SK-N-SH treated with all-trans-retinoic acid at 6 μM for 48 hours (cell line): ENCODE data around the gene CLNK.

ENCODE experiments used
- ARNTL ChIP-seq: fragments of 450-650 bp; formaldehyde crosslinking; IDR thresholded peaks from 2 replicates; pipeline ENCODE4 v1.5.0; 2020; ENCODE audit warnings: low read depth, mild to moderate bottlenecking, moderate library complexity, borderline replicate concordance
- ESRRG ChIP-seq: fragments of 250-450 bp; sonication (Bioruptor Pico); IDR thresholded peaks from 2 replicates; pipeline ENCODE4 v1.6.1; 2021; ENCODE audit warnings: mild to moderate bottlenecking
- PATZ1 ChIP-seq: fragments of 250-450 bp; sonication (Bioruptor Pico); IDR thresholded peaks from 2 replicates; pipeline ENCODE4 v1.8.0; 2020; ENCODE audit warnings: mild to moderate bottlenecking, moderate library complexity, borderline replicate concordance
- SNAI2 ChIP-seq: fragments of 250-450 bp; sonication (Bioruptor Pico); IDR thresholded peaks from 2 replicates; pipeline ENCODE4 v1.5.0; 2020; ENCODE audit warnings: mild to moderate bottlenecking, moderate library complexity
- ZC3H10 ChIP-seq: fragments of 250-450 bp; sonication (Bioruptor Pico); IDR thresholded peaks from 2 replicates; pipeline ENCODE4 v1.5.1; 2021; ENCODE audit warnings: mild to moderate bottlenecking, moderate library complexity
- ZFP3 ChIP-seq: fragments of 250-450 bp; sonication (Bioruptor Pico); IDR thresholded peaks from 2 replicates; pipeline ENCODE4 v1.5.0; 2020; ENCODE audit warnings: mild to moderate bottlenecking, moderate library complexity
- ZNF565 ChIP-seq: fragments of 450-650 bp; formaldehyde crosslinking; conservative IDR thresholded peaks from 2 replicates; pipeline ENCODE4 v1.5.0; 2020; ENCODE audit warnings: low read depth, mild to moderate bottlenecking, moderate library complexity
- ZNF70 ChIP-seq: fragments of 450-650 bp; formaldehyde crosslinking; IDR thresholded peaks from 2 replicates; pipeline ENCODE4 v1.5.0; 2020; ENCODE audit warnings: mild to moderate bottlenecking, moderate library complexity
- ZNF8 ChIP-seq: fragments of 450-650 bp; formaldehyde crosslinking; IDR thresholded peaks from 2 replicates; pipeline ENCODE4 v1.5.0; 2020; ENCODE audit warnings: mild to moderate bottlenecking, moderate library complexity
- TF ChIP-seq, protein P1 (sequence below): fragments of 250-450 bp; sonication (Bioruptor Pico); IDR thresholded peaks from 2 replicates; pipeline ENCODE4 v1.5.0; 2020; ENCODE audit warnings: mild to moderate bottlenecking, moderate library complexity
- TF ChIP-seq, protein P2 (sequence below): fragments of 250-450 bp; sonication (Bioruptor Pico); IDR thresholded peaks from 2 replicates; pipeline ENCODE4 v1.8.0; 2021; ENCODE audit warnings: low read depth, mild to moderate bottlenecking, moderate library complexity, borderline replicate concordance

- TF ChIP-seq, protein P1, sequence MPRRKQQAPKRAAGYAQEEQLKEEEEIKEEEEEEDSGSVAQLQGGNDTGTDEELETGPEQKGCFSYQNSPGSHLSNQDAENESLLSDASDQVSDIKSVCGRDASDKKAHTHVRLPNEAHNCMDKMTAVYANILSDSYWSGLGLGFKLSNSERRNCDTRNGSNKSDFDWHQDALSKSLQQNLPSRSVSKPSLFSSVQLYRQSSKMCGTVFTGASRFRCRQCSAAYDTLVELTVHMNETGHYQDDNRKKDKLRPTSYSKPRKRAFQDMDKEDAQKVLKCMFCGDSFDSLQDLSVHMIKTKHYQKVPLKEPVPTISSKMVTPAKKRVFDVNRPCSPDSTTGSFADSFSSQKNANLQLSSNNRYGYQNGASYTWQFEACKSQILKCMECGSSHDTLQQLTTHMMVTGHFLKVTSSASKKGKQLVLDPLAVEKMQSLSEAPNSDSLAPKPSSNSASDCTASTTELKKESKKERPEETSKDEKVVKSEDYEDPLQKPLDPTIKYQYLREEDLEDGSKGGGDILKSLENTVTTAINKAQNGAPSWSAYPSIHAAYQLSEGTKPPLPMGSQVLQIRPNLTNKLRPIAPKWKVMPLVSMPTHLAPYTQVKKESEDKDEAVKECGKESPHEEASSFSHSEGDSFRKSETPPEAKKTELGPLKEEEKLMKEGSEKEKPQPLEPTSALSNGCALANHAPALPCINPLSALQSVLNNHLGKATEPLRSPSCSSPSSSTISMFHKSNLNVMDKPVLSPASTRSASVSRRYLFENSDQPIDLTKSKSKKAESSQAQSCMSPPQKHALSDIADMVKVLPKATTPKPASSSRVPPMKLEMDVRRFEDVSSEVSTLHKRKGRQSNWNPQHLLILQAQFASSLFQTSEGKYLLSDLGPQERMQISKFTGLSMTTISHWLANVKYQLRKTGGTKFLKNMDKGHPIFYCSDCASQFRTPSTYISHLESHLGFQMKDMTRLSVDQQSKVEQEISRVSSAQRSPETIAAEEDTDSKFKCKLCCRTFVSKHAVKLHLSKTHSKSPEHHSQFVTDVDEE = no peak
- TF ChIP-seq ARNTL (CRISPR knock-in tag) (no peak), ZC3H10 (CRISPR knock-in tag) (no peak), PATZ1 (no peak), ZNF70 (no peak), ZNF565 (CRISPR knock-in tag) (no peak), ZFP3 (CRISPR knock-in tag) (no peak), ESRRG (CRISPR knock-in tag) (no peak), SNAI2 (no peak), ZNF8 (no peak)
- TF ChIP-seq, protein P2, sequence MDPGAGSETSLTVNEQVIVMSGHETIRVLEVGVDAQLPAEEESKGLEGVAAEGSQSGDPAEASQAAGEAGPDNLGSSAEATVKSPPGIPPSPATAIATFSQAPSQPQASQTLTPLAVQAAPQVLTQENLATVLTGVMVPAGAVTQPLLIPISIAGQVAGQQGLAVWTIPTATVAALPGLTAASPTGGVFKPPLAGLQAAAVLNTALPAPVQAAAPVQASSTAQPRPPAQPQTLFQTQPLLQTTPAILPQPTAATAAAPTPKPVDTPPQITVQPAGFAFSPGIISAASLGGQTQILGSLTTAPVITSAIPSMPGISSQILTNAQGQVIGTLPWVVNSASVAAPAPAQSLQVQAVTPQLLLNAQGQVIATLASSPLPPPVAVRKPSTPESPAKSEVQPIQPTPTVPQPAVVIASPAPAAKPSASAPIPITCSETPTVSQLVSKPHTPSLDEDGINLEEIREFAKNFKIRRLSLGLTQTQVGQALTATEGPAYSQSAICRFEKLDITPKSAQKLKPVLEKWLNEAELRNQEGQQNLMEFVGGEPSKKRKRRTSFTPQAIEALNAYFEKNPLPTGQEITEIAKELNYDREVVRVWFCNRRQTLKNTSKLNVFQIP (CRISPR knock-in tag) = no peak
Measured at GRCh38 chr4:10442976-10443375, 241.6 kb downstream of the CLNK start.
